Measurements from ENCODE around the gene EIPR1. TPM values are rescaled to one million over a fixed set of nuclear protein-coding genes. Genes with fewer than 3 reads are reported as not detected.
A peak's percentile ranks its signal among the peaks of the same experiment; 100 is the strongest.
"Not testable (repeated sequence)": the region's sequence is repeated elsewhere in the genome, so short reads cannot be mapped to it uniquely, and the experiment has no call there.

Gene EIPR1
- total RNA-seq, 1 donor from 2014 or later: 27.9 TPM

- Mint-ChIP-seq H3K4me1 (no peaks in the 10 kb centered on the region), H3K9me3 (peaks cover 20% of the 10 kb centered on the region), H3K4me3 (no peak overlapping the region), H3K27me3 (ENCODE audit: low read depth) (no peaks in the 10 kb centered on the region), H3K36me3 (peaks cover 38% of the 10 kb centered on the region), H3K27ac (no peak overlapping the region)
- TF ChIP-seq CTCF (IDR thresholded peaks at IDR 0.05; ENCODE audit: unreplicated experiment): no peak
- DNase-seq (ENCODE audit: low spot score in 2 of 2, unreplicated experiment in 2 of 2): peak in 1 of 2 experiments; percentile 14
Observed at GRCh38 chr2:3184167-3184566, 193.5 kb downstream of the EIPR1 start.

DNA sequence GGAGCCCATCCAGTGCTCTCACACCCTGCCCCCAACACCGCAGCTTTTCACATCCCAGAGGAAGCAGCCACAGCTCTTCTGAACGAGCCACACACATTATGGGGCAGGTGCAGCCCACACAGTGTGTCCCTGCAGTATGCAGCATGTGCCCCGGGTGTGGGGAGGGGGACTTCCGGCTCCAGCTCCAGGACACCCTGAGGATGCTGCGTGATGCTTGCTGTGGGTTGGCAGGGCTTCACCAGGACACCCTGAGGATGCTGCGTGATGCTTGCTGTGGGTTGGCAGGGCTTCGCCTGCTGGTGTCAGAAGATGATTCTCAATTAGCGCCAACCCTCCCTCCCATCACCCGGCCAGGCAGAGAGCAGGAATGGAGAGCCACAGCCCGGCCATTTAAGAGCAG lies 193.9 kb downstream of the EIPR1 start:
- peaks cover 20% of the 10 kb centered on the region for H3K9me3 Mint-ChIP-seq
- no peak overlapping the region for H3K27ac Mint-ChIP-seq
- TF ChIP-seq CTCF (IDR thresholded peaks at IDR 0.05; ENCODE audit: unreplicated experiment): no peak
- no peak overlapping the region for H3K4me3 Mint-ChIP-seq
- H3K27me3 Mint-ChIP-seq (ENCODE audit: low read depth): no peaks in the 10 kb centered on the region
- no peaks in the 10 kb centered on the region for H3K4me1 Mint-ChIP-seq
- H3K36me3 Mint-ChIP-seq: peaks cover 34% of the 10 kb centered on the region
- no peak for DNase-seq (ENCODE audit: low spot score in 2 of 2, unreplicated experiment in 2 of 2)

DNA sequence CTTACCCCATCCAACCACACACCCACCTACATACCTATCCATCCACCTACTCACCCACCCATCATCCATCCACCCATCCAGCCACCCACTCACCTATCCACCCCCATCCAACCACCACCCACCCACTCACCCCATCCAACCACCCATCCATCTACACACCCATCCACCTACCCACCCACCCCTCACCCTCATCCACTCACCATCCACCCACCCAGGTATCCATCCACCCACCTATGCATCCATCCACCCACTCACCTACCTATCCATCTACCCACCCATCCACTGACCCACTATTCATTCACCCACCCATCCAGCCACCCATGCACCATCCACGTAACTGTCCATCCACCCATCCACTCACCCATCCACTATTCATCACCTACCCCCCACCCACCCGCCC lies 194.8 kb downstream of the EIPR1 start:
- H3K36me3 Mint-ChIP-seq: peaks cover 33% of the 10 kb centered on the region
- no peaks in the 10 kb centered on the region for H3K4me1 Mint-ChIP-seq
- no peak overlapping the region for H3K4me3 Mint-ChIP-seq
- TF ChIP-seq CTCF (IDR thresholded peaks at IDR 0.05; ENCODE audit: unreplicated experiment): no peak
- no peaks in the 10 kb centered on the region for H3K27me3 Mint-ChIP-seq (ENCODE audit: low read depth)
- no peak for DNase-seq (ENCODE audit: low spot score in 2 of 2, unreplicated experiment in 2 of 2)
- H3K27ac Mint-ChIP-seq: no peak overlapping the region
- H3K9me3 Mint-ChIP-seq: peaks cover 20% of the 10 kb centered on the region

DNA sequence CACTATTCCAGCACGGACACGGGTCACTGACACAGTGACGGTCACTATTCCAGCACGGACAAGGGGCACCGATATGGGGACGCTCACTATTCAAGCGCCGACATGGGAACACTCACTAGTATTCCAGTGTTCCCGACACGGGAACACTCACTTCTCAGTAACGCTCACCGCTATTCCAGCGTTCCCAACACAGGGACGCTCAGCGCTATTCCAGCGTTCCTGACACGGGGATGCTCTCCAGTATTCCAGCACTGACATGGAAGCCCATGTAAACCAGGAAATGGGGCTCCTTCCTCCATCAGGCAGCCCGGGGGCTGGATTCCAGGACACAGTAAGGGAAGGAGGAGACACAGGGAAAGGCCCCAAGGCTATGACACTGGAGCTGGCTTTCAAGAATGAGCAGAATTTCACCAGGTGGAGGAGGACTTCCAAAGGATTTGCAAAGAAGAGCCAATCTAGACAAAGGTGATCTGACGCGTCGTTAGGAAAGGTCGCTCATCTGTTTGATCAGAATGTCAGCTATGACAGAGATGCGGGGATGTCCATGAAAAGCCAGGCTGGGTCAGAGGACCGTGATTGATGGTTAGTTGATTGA lies 196.1 kb downstream of the EIPR1 start:
- no peaks in the 10 kb centered on the region for H3K4me1 Mint-ChIP-seq
- no peak overlapping the region for H3K4me3 Mint-ChIP-seq
- TF ChIP-seq CTCF (IDR thresholded peaks at IDR 0.05; ENCODE audit: unreplicated experiment): no peak
- no peaks in the 10 kb centered on the region for H3K27me3 Mint-ChIP-seq (ENCODE audit: low read depth)
- peaks cover 33% of the 10 kb centered on the region for H3K36me3 Mint-ChIP-seq
- H3K9me3 Mint-ChIP-seq: peaks cover 20% of the 10 kb centered on the region
- no peak overlapping the region for H3K27ac Mint-ChIP-seq
- DNase-seq (ENCODE audit: low spot score in 2 of 2, unreplicated experiment in 2 of 2): no peak

DNA sequence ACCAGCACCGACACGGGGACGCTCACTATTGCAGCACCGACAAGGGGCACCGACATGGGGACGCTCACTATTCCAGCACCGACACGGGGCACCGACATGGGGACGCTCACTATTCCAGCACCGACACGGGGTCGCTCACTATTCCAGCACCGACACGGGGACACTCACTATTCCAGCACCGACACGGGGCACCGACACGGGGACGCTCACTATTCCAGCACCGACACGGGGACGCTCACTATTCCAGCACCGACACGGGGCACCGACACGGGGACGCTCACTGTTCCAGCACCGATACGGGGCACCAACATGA lies 196.8 kb downstream of the EIPR1 start:
- peaks cover 20% of the 10 kb centered on the region for H3K9me3 Mint-ChIP-seq
- peaks cover 27% of the 10 kb centered on the region for H3K36me3 Mint-ChIP-seq
- H3K4me1 Mint-ChIP-seq; H3K27ac Mint-ChIP-seq; H3K4me3 Mint-ChIP-seq; H3K27me3 Mint-ChIP-seq (ENCODE audit: low read depth); DNase-seq (ENCODE audit: low spot score in 2 of 2, unreplicated experiment in 2 of 2): not testable (repeated sequence)

GRCh38 chr2:3180082-3180908 lies 197.3 kb downstream of the EIPR1 start:
- H3K27ac Mint-ChIP-seq: no peak overlapping the region
- no peaks in the 10 kb centered on the region for H3K4me1 Mint-ChIP-seq
- no peak for TF ChIP-seq CTCF (IDR thresholded peaks at IDR 0.05; ENCODE audit: unreplicated experiment)
- no peak overlapping the region for H3K4me3 Mint-ChIP-seq
- H3K9me3 Mint-ChIP-seq: peaks cover 20% of the 10 kb centered on the region
- H3K36me3 Mint-ChIP-seq: peaks cover 24% of the 10 kb centered on the region
- no peak for DNase-seq (ENCODE audit: low spot score in 2 of 2, unreplicated experiment in 2 of 2)
- H3K27me3 Mint-ChIP-seq (ENCODE audit: low read depth): no peaks in the 10 kb centered on the region

Measured in mesothelial cell of epicardium (in vitro differentiated cells).